ENCODE results near the gene PLPPR1.

PLPPR1 gene

DNA sequence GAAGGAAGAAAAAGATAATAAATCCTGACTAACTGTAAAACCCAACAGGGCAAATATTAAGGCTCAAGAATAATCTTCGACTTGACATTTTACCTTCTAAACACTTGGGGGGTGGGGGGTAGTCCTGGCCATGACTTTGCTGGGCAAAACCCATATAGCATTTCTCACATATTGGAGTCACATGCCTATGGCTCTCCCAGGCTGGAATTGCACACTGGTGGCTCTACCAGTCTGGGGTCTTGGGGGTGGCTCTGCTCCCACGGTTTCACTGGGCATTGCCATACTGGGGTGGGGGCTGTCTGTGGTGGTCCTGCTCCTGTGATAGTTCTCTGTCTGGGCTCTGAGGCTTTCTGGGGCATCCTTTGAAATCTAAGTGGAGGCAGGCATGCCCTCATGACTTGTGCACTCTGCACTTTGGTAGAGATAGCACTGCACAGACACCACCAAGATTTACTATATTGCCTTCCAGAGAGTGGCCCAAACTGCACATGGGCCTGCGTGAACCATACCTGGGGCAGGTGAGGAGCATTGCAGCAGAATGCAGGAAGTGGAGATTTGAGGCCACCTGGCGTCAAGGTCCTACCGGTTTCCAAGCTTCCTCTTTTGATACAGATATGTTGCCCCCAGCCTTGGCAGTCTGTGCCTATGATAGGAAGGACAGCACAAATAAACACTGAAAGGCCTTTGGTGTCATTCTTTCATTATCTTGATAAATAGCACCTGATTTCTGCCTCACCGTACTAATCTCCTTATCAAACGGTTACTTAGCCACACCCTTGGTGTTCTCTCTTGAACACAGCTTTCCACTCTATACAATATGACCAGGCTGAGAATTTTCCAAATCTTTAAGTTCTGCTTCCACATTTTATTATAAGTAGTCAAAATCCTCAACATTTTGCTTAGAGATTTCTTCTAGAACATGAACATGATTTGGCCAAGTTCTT is 326.5 kb downstream of the PLPPR1 start:
- no peak for DNase-seq (ENCODE audit: low read depth)
- TF ChIP-seq, protein P1, sequence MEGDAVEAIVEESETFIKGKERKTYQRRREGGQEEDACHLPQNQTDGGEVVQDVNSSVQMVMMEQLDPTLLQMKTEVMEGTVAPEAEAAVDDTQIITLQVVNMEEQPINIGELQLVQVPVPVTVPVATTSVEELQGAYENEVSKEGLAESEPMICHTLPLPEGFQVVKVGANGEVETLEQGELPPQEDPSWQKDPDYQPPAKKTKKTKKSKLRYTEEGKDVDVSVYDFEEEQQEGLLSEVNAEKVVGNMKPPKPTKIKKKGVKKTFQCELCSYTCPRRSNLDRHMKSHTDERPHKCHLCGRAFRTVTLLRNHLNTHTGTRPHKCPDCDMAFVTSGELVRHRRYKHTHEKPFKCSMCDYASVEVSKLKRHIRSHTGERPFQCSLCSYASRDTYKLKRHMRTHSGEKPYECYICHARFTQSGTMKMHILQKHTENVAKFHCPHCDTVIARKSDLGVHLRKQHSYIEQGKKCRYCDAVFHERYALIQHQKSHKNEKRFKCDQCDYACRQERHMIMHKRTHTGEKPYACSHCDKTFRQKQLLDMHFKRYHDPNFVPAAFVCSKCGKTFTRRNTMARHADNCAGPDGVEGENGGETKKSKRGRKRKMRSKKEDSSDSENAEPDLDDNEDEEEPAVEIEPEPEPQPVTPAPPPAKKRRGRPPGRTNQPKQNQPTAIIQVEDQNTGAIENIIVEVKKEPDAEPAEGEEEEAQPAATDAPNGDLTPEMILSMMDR (IDR thresholded peaks at IDR 0.05; ENCODE audit: low read depth, low read length, missing control alignments), result no peak
- no peak overlapping the region for H3K4me3 ChIP-seq (ENCODE audit: low read depth, low read length)

DNA sequence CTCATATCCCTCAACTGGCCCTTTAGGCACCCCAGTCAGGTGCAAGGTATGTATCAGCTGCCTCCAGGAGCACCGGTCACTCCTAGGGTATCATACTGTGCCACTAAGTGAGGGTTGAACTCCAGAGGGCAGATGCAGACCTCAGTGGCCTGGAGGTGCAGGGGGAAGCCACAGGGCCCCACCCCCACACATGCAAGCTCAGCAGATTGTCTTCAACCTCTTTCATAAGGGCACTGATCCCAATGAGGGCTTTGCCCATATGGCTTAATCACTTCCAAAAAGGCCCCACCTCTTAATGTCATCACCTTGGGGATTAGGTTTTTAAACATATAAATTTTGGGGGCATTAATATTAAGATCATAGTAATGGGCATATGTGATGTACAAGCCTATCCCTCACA is 328.1 kb downstream of the PLPPR1 start:
- DNase-seq (ENCODE audit: low read depth), result no peak
- TF ChIP-seq, protein P1 (IDR thresholded peaks at IDR 0.05; ENCODE audit: low read depth, low read length, missing control alignments), result no peak
- no peak overlapping the region for H3K4me3 ChIP-seq (ENCODE audit: low read depth, low read length)

DNA sequence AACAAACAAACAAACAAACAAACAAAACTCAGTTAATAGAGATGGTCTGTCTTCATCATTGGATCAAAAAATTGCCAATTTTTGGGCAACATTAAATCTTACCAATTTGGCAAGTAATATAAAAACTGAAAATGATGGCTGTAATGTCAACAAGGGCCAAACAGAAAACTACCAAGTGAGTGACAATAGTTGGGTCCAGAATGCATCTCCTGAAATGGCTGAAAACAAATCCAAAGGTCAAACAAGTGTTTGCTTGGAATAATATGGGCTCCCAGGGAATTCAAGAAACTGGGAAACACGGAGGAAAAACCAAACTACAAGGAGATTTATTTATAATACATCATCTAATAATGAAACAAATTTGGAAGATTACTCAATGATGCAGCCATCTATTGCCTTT is 331.2 kb downstream of the PLPPR1 start:
- DNase-seq (ENCODE audit: low read depth), result no peak
- H3K4me3 ChIP-seq (ENCODE audit: low read depth, low read length), result no peak overlapping the region
- TF ChIP-seq, protein P1 (IDR thresholded peaks at IDR 0.05; ENCODE audit: low read depth, low read length, missing control alignments), result no peak

DNA sequence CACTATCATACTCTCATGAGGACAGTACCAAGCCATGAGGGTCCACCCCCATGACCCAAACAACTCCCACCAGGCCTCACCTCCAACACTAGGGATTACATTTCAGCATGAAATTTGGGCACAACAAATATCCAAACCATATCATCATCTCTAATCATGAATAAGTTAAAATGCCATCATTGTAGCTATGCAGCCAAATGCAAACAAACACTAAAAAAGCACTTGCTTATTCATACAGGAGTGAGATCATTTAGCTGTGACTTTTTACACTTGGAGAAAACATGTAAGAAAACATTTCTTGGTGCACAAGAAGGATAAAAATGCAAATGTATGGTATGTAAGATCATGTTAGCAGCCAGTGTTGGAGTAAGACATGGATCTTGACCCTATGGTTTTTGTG is 332.1 kb downstream of the PLPPR1 start:
- TF ChIP-seq, protein P1 (IDR thresholded peaks at IDR 0.05; ENCODE audit: low read depth, low read length, missing control alignments), result no peak
- no peak overlapping the region for H3K4me3 ChIP-seq (ENCODE audit: low read depth, low read length)
- DNase-seq (ENCODE audit: low read depth), result no peak

DNA sequence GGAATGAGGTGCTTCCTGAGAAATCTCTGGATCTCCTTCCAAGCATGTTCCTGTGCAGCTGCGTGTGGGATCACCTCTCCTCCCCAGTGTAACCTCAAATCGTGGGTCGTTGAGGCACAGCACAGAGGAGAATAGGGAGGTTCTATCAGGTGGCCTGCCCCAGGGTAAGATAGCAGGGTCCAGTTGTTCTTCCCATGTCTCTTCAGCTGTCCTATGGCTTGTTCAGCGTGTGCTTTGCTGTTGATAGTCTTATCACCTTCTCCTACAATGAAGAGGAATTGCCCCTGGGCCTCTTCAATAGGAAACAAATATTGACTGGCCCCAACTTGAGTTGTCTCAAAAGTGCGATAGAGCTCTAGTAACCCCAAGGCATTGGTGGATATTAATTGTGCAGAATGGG is 333.9 kb downstream of the PLPPR1 start:
- DNase-seq (ENCODE audit: low read depth), result no peak
- H3K4me3 ChIP-seq (ENCODE audit: low read depth, low read length), result no peak overlapping the region
- TF ChIP-seq, protein P1 (IDR thresholded peaks at IDR 0.05; ENCODE audit: low read depth, low read length, missing control alignments), result no peak

DNA sequence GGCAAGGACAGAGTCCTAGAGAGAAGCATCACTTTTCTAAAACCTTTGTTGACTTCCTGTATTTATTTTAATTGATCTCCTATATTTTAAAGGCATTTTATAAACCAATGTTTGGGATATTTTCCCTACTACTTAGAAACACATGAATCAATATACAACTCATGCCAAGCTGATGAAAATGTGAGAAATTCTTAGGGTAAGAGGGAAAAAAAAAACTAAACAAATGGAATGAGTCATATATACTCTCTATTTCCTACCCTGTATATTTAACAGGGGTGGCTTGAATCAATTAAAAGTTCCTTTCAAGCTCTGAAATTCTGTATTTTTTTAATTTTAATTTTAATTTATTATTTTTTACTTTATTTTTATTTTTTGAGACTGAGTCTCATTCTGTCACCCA is 336.7 kb downstream of the PLPPR1 start:
- DNase-seq (ENCODE audit: low read depth), result no peak
- no peak overlapping the region for H3K4me3 ChIP-seq (ENCODE audit: low read depth, low read length)
- TF ChIP-seq, protein P1 (IDR thresholded peaks at IDR 0.05; ENCODE audit: low read depth, low read length, missing control alignments), result no peak
